Thyroid gland (tissue), 4 donors: ENCODE results near the gene SH2D1A.

ENCODE experiments used
- CTCF ChIP-seq, 6 experiments: fragments of 200-600 bp in 3 of 6; fragments of 450-650 bp in 3 of 6; sonication (generic) in 3 of 6; IDR thresholded peaks; one replicate each; pipeline ENCODE4 v1.5.1; 2016 to 2019; ENCODE audit warnings: antibody characterized with exemption in 6 of 6, mild to moderate bottlenecking in 2 of 6, inconsistent platforms in 1 of 6, moderate library complexity in 1 of 6
- POLR2A ChIP-seq, 2 donors: fragments of 450-650 bp; IDR thresholded peaks; one replicate each; pipeline ENCODE4 v1.6.1; 2017; ENCODE audit warnings: antibody characterized with exemption in 2 of 2, mild to moderate bottlenecking in 2 of 2, moderate library complexity in 1 of 2

DNA sequence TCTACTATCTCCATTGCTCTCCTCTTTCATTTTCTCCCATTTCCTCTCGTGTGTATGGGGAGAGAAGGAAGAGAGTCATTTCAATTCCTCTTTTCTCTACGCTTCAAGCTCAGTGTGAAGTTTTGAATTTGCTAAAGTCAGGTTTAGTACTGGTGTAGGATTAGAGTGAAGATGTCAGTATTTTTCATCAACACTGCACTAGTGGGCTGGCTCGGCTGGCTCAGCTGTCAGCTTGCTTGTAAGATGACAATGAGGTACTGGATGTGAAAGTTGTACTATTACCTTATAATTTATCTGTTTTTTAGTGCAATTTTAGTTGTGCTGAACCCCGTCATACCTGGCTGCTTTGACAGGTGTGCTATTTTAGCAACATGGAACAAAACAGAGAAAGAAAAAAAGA is 2.1 kb upstream of the SH2D1A start:
- TF ChIP-seq CTCF (IDR thresholded peaks at IDR 0.05): no peak
- no peak for TF ChIP-seq POLR2A (IDR thresholded peaks at IDR 0.05)
